Measurements from ENCODE around the gene POLD3. TPM values are rescaled to one million over a fixed set of nuclear protein-coding genes. Genes with fewer than 3 reads are reported as not detected.

The POLD3 gene
- total and polyA plus RNA-seq, 2 of the 8 experiments (the other 6 are each of a cell fraction or from before 2014, with no cell fraction given), result 18.1 to 29.3 TPM

DNA sequence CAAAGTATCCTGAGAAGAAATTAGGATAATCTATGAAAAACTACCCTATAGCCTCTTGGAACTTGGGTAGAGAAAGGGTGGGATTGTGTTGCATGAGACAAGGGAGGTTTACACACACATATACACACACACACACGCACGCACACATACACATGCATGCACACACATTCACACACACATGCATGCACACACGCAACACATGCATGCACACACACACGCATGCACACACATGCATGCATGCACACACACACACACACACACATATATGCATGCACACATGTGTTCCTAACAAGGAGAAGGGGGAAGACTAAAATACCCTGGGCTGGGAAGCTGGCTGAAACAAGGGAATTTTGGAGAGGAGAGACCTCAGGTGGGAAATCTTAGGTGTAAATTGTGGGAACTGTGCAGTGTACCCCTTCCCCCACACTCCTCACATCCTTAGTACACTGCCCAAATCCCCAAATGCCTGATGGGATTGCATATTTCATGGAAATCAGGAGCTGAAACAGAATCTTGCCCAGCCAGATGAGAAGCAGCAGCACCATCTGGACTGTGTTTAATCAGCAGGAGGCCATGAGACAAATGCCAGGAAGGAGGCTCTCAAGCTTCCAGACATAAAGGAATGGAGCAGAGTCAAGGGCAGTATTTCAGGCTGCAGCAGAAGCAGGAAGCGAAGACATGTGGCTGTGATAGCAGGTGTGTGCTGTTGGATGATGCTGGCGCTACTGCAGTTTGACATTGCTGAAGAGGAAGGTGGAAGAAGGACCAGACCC, 14.6 kb upstream of the POLD3 start:
- Histone ChIP-seq H2AFZ (ENCODE audit: low read length) (peak overlapping the region; percentile 77; the same call in 1 of the 2 replicates), H2BK20ac (ENCODE audit: low read length) (no peak overlapping the region), H3K4me2 (ENCODE audit: insufficient read depth in 1 of 2, low read depth in 2 of 2, low read length in 2 of 2) (no peak overlapping the region), H3K79me2 (ENCODE audit: control insufficient read depth in 1 of 2, insufficient read depth in 2 of 2, low read length in 2 of 2) (no peaks in the 10 kb centered on the region), H2BK12ac (ENCODE audit: low read depth, low read length) (no peak overlapping the region; the same call in 1 of the 2 replicates), H2BK5ac (ENCODE audit: low read depth, low read length) (no peak overlapping the region), H3K18ac (ENCODE audit: extremely low read depth, low read length) (no peak overlapping the region), H3K9me3 (ENCODE audit: insufficient read depth in 2 of 2, low read depth in 1 of 2, low read length in 1 of 2) (no peaks in the 10 kb centered on the region), H2BK120ac (replicated peaks; ENCODE audit: low read depth, low read length) (no peak overlapping the region), H3K9ac (replicated peaks in 1 of 4; ENCODE audit: extremely low read depth in 1 of 4, low read depth in 3 of 4, low read length in 3 of 4) (no peak overlapping the region), H3K14ac (ENCODE audit: insufficient read length) (no peak overlapping the region), H4K20me1 (replicated peaks in 1 of 2; ENCODE audit: control insufficient read depth in 1 of 2, insufficient read depth in 2 of 2, low read length in 2 of 2) (no peaks in the 10 kb centered on the region), H3K4me1 (replicated peaks in 1 of 4; ENCODE audit: control insufficient read depth in 3 of 4, insufficient read depth in 4 of 4, low read length in 3 of 4) (no peaks in the 10 kb centered on the region), H2AK5ac (ENCODE audit: low read depth, low read length) (no peak overlapping the region), H4K5ac (ENCODE audit: insufficient read length, low read depth, low read length) (no peak overlapping the region), H4K8ac (ENCODE audit: extremely low read depth, insufficient read depth, low read length) (no peak overlapping the region), H3K27ac (ENCODE audit: low read depth, low read length) (no peak overlapping the region), H3K36me3 (ENCODE audit: control insufficient read depth in 2 of 4, insufficient read depth in 4 of 4, low read length in 3 of 4) (no peaks in the 10 kb centered on the region), H3K23ac (ENCODE audit: insufficient read length) (peak overlapping the region; percentile 65), H3K4me3 (ENCODE audit: extremely low read depth in 1 of 4, insufficient read depth in 2 of 4, low read depth in 3 of 4, low read length in 4 of 4) (no peak overlapping the region), H3K79me1 (ENCODE audit: low read depth, low read length) (no peaks in the 10 kb centered on the region), H3K23me2 (ENCODE audit: low read depth, low read length) (no peaks in the 10 kb centered on the region), H3K56ac (replicated peaks; ENCODE audit: insufficient read length, low read depth, low read length) (no peak overlapping the region), H3K4ac (replicated peaks; ENCODE audit: insufficient read length, low read depth, low read length) (no peak overlapping the region), H4K91ac (replicated peaks; ENCODE audit: insufficient read length, low read length) (no peak overlapping the region), H3K27me3 (replicated peaks in 1 of 4; ENCODE audit: control insufficient read depth in 3 of 4, extremely low read depth in 1 of 4, insufficient read depth in 3 of 4, low read length in 3 of 4) (no peaks in the 10 kb centered on the region), H2BK15ac (ENCODE audit: low read length) (no peak overlapping the region)
- DNase-seq (ENCODE audit: low read depth in 1 of 2, low spot score in 2 of 2) (no peak), FAIRE-seq (no peak)
- CTCF ChIA-PET (ENCODE audit: partially characterized antibody), result interaction anchor here (0.7 to 1.4 kb wide), 3 partner anchors 84 to 128 kb away, joined by 3 to 4 read pairs (median 3); no protein-coding TSS in a partner anchor
- POLR2A ChIA-PET (ENCODE audit: partially characterized antibody), result no interaction called here
- WGBS, 2 experiments (ENCODE audit: extremely low coverage in 1 of 2, insufficient coverage in 1 of 2, insufficient read length in 1 of 2, insufficient replicate concordance in 2 of 2, low coverage in 1 of 2, low lambda C conversion rate in 2 of 2, missing lambda C conversion rate in 1 of 2), result 77% methylated on average over 6 of the region's 6 CpGs; no CpG with 5 or more reads in 1 of the 2 experiments
- no peak for TF ChIP-seq BRCA1 (IDR thresholded peaks at IDR 0.05; ENCODE audit: low read depth, low read length)
- no peak for TF ChIP-seq MAFK (IDR thresholded peaks at IDR 0.05; ENCODE audit: low read depth, low read length)
- TF ChIP-seq NRF1 (IDR thresholded peaks at IDR 0.05; ENCODE audit: low read depth, low read length), result no peak
- no peak for TF ChIP-seq CTBP2 (IDR thresholded peaks at IDR 0.05; ENCODE audit: borderline replicate concordance, insufficient read depth, insufficient read length, low read length)
- TF ChIP-seq KDM1A (IDR thresholded peaks at IDR 0.05; ENCODE audit: borderline replicate concordance, low read length), result no peak
- no peak for TF ChIP-seq YY1 (IDR thresholded peaks at IDR 0.05; ENCODE audit: low read depth, low read length)
- TF ChIP-seq, protein P1, sequence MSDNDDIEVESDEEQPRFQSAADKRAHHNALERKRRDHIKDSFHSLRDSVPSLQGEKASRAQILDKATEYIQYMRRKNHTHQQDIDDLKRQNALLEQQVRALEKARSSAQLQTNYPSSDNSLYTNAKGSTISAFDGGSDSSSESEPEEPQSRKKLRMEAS (IDR thresholded peaks at IDR 0.05), result no peak
- TF ChIP-seq TAF1 (IDR thresholded peaks at IDR 0.05; ENCODE audit: low read depth, low read length), result no peak
- TF ChIP-seq CREB1 (IDR thresholded peaks at IDR 0.05), result no peak
- TF ChIP-seq JUN (IDR thresholded peaks at IDR 0.05; ENCODE audit: low read depth, low read length), result no peak
- TF ChIP-seq BACH1 (IDR thresholded peaks at IDR 0.05; ENCODE audit: low read length), result no peak
- TF ChIP-seq SIRT6 (IDR thresholded peaks at IDR 0.05; ENCODE audit: low read length), result no peak
- TF ChIP-seq KDM4A (IDR thresholded peaks at IDR 0.05; ENCODE audit: low read depth, low read length, severe bottlenecking), result no peak
- no peak for TF ChIP-seq EGR1 (IDR thresholded peaks at IDR 0.05; ENCODE audit: borderline replicate concordance, low read depth, low read length)
